Measurements from ENCODE around the gene PTPN4.
A peak's percentile ranks its signal among the peaks of the same experiment; 100 is the strongest.

The PTPN4 gene

DNA sequence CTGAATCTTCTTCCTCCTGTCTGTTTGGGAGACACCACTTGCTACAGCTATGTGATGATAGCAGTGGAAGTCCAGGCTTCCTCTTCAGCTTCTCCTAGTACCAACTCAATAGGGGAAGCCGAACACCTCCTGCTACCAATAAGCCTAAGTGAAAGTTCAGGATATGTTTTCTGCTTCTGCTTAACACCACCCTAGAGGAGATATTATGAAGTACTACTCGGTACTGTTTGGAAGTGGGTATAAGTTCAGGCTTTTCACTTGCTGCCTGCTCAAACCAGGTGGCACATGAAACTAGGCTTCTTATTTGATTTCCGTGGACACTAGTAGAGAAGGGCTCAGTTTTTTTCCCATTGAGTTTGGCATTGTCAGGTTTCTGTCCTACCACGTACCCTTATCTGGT is 99.8 kb downstream of the PTPN4 start:
- DNase-seq (ENCODE audit: low spot score), result no peak

DNA sequence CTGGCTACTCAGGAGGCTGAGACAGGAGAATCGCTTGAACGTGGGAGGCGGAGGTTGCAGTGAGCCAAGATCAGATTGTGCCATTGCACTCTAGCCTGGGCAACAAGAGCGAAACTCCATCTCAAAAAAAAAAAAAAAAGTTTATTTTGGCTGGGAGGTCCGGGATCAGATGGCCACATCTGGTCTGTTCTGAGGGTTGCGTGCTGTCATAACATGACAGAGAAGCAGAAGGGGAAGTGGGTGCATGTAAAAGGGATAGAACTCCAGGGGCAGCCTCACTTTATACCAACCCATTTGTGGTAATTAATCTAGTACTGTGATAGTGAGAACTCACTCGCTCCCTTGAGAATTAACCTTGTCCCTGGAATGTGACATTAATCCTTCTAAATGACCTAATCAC is 101.2 kb downstream of the PTPN4 start:
- no peak for DNase-seq (ENCODE audit: low spot score)

DNA sequence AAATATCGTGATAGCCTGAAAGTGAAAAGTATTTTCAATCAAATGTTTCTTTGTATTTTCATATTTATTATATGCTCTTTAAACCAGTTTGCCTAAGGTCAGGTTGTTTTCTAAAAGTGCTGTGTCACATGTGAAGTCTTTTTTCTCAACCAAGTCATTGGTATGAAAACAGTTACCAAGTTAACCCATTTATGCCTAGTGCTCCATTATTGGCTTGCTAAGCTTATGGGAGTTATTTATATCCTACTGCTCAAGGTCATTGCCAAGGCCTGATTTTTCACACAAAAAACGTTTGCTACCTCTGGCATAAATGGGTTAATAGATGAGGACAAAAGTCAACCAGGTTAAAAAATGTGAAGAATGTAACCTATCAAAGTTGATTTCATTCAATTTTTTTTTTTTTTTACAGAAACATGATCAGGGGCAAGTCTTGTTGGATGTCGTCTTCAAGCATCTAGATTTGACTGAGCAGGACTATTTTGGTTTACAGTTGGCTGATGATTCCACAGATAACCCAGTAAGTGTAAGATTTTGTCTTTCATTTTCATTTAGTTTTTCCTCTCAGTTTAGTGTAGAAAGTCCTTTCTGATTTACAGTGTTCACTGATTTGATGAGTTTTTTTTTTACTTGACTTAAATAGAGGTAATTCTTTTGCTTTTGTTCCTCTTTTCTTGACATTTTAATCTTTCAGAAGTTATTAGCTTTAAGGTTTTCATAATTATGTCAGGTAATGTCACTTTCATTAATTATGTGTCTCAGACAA is 102.6 kb downstream of the PTPN4 start:
- no peak for DNase-seq (ENCODE audit: low spot score)

DNA sequence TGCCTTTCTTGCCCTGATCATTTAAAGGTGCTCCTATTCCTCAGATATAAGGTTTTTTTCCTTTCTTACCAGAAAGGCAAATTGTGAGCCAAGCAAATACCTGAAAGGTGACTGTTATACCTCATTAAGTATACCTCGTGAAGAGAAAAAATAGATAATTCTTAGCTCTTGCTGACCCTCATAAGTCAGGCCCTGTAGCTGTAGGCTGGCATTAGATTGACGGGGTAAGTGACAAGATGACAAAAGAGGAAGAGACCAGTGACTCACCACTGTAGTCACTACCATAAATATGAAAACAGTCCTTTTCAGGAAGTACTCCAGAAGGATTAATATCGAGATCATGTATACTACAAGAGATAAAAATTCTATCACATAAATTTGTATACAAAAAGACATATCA is 104.6 kb downstream of the PTPN4 start:
- no peak for DNase-seq (ENCODE audit: low spot score)

DNA sequence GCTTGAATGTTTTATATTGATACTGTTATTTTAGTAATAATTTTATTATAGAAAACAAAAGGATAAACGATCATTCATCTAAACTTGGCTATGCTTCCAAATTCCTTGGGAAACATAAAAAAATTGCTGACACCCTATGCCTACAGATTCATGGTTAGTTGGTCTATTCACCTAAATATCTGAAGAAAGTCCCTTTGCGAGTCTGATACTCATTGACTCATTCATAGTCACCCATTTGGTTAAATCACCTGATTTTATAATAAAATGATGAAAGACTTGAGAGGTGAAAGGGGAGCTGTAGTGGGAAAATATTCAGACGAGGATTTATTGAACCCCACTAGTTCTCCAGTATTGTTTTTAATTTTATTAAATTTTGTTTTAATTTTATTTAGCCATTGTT is 112.0 kb downstream of the PTPN4 start:
- DNase-seq (ENCODE audit: low spot score), result no peak

DNA sequence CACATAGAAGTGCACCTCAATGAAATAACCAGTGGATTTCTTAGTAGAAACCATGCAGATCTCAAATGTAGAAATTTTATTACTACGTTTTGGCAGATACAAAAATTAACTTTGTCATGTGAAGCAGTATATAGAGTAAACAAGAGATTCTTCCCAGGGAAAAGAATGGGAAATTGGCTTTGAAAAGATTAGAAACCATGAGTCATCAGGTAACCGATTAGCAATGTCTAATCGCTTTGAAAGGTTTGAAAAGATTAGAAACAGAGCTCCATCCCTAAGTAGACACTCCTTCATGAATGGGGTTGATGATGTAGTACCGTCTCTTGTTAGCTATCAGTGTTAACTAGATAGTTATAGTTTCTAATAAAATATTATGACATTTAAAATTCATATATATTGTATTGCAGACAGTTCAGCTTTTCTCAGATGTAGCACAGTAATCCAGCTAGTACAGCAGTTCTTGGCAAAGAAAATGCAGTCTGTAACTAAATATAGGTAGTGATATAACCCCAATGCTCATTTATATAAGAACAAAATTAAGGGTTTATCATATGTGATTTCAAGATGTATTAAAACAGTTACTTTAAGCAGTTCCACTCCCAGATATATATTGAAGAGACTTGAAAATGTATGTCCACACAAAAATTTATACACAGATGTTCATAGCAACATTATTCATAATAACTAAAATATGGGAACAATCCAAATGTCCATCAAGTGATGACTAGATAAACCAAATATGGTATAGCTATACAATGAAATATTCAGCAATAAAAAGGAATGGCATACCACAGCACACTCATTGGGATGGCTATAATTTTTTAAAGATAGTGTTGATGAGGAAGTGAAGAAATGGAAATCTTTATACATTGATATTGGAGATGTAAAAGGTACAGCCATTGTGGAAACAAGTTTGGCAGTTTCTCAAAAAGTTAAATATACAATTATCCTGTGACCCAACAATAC is 113.9 kb downstream of the PTPN4 start:
- no peak for DNase-seq (ENCODE audit: low spot score)

DNA sequence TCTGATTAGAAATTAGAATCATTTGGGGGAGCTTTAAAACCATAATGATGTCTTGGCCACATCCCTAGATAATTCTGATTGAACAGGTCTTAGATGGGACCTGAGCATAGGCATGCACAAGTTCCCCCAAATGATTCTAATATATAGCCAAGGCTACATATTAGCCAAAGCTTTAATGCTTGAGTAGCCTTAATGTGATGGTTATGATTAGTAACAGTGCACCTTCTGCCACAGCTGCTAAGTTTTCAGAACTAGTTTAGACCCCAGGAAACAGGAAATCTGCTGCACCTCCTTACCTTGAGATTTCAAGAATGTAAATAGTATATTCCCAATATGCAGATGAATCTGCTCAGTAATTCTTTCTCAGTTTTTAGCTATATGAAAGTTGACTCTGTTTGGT is 119.8 kb downstream of the PTPN4 start:
- DNase-seq (ENCODE audit: low spot score), result no peak

DNA sequence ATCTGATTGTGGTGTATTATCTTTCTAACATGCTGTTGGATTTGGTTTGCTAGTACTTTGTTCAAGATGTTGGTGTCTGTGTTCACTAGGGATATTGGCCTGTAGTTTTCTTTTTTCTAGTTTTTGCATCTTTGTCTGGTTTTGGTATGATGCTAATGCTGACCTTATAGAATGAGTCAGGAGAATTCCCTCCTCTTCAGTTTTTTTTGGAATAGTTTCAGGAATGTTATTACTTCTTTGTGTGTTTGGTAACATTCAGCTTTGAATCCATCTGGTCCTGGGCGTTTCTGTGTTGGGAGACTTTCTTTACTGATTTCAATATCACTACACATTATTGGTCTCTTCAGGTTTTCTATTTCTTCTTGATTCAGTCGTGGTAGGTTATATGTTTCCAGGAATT is 129.0 kb downstream of the PTPN4 start:
- no peak for DNase-seq (ENCODE audit: low spot score)

DNA sequence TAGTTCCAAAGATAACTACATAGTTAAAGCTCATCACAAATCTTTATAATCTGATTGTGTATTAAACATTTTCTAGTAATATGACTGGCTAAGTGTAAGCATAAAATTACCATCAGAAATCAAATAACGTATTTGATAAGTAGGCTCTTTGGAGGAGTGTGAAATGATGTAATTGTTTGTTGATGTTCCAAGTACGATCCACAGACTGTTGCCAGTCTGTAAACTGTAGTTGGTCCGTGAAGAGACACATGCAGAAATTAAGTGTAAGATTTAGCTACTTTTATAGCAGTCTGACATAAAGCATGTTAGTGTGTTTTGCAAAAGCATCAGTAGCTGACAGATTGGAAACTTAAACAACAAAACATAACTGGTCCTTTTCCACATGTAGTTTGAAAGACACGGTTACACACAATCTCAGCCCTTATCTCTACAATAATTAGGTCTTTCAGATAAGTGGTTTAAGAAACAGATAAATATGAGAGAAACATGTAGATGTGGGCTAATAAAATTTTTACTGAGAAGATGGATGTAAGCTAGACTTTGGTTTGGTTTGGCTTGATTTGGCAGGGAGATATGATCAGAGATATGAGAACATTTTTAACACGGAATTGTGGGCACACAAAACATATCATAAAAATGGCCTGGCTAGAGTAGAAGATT is 138.1 kb downstream of the PTPN4 start:
- no peak for DNase-seq (ENCODE audit: low spot score)

DNA sequence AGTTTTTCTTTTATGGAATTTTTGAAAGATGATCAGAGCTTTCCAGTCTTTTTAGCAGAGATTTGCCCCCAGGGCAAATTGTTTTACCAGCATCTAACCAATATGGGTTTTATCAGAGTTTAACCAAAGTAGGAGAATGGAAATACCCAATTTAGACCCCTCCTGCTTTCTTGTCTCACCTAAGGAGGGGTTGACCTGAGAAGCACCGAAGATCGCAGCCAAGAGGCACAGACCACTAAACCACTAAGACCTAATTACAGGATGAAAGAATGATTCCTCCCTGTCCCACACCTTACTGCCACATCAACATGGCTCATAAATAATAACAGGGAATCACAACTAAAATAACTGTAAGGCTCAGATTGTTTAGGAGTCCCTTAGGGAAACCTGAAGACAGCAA is 141.3 kb downstream of the PTPN4 start:
- no peak for DNase-seq (ENCODE audit: low spot score)

DNA sequence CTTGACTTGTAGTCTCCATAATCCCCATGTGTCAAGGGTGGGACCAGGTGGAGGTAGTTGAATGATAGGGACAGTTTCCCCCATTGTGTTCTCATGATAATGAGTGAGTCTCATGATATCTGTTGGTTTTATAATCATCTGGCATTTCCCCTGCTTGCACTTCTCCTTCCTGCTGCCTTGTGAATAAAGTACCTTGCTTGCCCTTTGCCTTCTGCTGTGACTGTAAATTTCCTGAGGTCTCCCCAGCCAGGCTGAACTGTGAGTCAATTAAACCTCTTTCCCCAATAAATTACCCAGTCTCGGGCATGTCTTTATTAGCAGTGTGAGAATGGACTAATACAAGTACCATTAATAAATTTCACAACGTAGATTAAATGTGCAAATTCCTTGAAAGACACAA is 150.8 kb downstream of the PTPN4 start:
- DNase-seq (ENCODE audit: low spot score), result no peak

DNA sequence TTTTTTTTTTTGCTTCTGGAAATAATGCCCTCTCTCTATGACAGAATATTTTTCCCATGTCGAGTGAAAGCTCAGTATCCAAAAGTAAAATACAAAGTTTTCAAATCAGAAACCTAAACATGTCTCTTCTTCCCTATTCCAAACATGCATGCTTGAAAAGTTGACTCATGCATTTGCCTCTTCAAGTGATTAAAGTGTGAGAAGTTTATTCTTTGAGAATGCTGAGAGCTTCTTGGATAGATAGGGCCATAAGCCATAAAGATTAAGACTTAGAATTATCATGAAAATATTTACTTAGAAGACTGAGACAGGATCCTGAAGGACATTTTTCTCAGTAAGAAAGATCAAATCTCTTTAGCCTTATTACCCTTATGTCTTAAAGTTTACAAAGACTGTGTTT is 154.5 kb downstream of the PTPN4 start:
- DNase-seq (ENCODE audit: low spot score), result no peak

DNA sequence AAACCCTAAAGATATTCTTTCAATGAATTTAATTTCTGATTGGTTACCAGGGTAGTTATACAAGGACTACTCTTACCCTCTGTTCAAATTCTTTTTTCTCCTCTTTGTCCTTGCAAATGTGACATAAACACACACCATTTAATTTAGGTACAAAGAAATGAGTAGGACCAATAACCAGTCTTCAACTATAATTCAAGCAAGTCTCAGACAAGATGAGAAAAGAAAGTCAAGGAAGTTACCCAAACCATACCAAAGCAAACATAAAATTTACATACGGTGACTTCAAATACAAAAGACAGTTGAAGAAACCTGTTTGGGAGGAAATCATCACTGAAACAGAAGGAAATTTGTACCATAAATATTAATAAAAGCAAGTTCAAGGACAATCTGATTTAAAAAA is 162.1 kb downstream of the PTPN4 start:
- DNase-seq (ENCODE audit: low spot score), result no peak

DNA sequence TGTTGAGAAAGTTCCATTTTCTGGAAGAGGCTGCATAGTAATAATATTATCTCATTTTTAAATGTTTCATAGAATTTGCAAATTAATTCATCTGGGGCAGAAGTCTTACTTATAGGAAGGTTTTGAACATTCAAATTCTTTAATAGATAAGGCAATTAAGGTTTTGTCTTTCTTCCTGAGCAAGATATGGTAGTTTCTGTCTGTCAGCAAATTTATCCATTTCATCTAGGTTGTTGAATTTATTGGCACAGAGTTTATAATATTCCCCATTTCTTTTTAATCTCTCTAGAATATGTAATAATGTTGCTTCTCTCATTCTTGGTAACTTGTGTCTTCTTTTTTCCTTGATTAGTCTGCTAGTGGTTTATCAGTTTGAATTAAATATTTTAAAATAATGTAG is 163.0 kb downstream of the PTPN4 start:
- no peak for DNase-seq (ENCODE audit: low spot score)

DNA sequence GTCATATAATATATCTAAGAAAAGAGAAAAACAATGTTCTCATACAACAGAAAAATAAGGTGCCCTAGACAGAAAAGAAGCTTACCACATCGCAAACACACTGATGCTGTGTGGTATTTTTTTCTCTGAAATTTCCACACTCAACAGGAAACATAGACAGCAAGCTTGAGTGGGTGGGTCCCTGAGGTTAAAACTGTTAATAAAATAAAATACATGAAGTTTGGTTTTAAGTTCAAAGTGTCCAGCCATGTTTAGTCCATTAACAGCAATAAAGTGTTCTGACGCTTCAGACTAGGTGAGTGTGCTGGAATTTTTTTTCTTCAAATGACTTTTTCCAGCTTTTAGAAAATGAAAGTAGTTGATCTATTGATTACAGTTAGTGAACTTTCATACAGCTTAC is 169.8 kb downstream of the PTPN4 start:
- DNase-seq (ENCODE audit: low spot score), result no peak

DNA sequence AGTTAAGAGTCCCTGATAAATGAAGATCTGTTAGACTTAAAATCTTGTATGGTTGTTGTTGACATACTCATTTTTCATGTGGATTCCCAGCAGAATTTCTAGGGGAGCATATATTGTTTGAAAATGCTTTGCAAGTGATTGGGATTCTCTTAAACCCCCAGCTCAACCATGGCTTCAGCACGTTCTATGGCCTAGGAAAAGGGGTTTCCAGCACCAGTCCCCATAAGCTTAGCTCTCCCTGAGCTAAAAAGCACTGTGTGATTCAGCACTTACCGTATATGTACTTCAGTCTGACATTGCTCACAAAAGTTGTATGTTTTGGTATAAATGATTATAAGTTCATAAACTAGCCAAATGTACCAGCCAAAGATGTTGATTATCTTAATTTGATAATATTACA is 173.1 kb downstream of the PTPN4 start:
- DNase-seq (ENCODE audit: low spot score), result no peak

DNA sequence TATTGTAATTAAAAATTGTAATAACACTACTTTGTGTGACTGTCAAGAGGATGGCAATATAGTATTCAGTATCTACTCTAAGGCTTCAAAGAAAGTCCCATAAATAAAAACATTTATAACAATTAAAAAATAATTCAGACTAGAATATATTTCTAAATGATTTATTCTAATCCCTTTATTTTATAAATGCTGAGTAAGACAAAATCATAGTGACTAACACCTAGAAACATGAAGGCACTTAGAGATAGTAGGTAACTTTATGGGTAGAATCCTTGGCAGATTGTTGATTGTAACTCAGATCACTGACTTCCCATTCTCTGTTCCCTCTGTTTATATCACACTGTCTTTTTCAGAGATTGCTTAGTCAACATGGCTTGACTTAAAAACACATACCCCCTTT is 174.6 kb downstream of the PTPN4 start:
- DNase-seq (ENCODE audit: low spot score), result no peak

DNA sequence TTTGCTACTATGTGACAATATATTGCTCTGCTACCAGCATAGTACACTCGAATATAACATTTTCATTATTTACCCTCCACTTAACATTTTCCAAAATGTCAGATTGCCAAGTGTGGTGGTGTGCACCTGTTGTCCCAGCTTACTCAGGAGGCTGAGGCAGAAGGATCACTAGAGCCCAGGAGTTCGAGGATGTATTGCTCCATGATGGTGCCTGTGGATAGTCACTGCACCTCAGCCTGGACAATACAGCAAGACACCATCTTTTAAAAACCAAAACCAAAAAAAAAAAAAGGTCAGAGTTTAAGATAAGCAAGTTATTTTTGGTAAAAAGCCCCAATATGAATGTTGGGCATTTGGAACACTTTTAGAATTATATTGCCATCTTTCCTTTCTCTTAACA is 178.0 kb downstream of the PTPN4 start:
- DNase-seq (ENCODE audit: low spot score), result no peak

DNA sequence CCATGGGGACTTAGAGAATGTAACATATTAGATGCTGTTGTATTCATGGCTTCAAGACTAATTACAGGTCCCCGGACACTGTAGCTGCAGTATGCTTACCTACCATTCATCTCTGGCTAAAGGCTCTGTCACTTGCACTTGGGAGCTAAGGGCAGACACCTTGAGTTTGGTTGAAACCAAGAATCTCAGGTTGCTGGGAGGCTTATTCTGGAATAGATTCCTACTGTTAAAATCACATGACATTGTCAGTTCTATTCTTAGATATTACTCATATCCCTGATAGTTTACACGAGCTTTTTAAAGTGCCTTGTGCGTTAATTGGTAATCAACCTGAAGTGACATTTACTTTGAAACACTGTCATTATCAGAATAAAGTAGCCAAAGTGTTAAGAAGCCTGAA is 180.2 kb downstream of the PTPN4 start:
- DNase-seq (ENCODE audit: low spot score), result no peak

DNA sequence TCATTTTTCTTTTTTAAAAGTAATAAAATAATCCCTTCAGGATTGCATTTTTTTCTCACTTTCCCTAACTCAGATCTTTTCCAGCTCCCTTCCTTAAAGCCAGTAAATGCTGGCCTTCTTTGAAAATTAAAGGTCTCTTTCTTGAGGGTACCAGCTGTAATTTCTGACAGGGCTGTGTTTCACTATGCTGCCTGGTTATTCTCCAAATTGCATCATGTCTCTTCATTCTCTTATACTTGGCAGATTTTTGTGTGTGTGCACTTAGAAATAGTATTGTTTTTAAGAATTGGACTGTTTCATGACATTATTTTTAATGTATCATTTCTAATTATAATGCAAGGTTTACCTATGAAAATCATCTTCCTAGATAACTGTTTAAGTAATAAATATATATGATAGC is 181.1 kb downstream of the PTPN4 start:
- no peak for DNase-seq (ENCODE audit: low spot score)

DNA sequence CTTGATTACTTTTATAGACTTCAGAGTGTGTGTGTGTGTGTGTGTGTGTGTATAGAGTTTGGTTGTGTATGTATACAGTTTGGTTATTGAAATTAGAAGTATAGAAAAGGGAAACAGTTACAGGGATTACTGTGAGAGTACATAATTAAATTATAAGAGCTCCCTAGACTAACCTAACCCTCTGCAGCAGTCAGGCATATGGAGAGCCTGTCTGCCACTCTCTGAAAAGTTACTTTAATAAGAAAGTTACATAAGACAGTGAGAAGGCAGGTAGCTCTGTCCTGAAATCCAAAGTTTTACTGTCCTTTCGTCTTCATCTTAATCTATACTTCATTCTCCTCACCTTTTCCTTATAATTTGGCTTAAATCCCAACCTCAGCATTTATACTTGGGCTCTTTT is 181.7 kb downstream of the PTPN4 start:
- no peak for DNase-seq (ENCODE audit: low spot score)

DNA sequence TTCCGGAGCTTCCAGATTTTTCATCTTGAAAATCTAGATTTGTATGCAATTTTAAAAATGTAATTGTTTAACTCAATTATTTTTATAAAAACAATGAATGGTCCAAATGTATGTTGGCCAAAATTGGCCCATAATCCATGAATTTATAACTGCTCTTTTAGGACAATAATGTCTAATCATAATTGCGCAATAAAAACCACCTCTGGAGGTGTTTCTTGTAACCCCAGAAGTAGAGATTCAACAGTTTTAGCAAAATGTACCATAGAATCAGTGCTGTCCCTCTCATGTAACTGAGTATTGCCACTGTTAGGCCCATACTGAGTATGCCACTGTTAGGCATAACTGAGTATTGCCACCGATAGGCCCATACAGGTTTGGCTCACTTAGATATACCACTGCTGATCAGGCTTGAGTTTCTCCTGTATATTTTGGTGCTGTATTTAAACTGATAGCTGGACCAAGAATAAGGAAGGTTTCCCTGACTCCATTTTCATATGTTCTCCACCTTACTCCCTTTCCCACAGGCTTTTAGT is 182.3 kb downstream of the PTPN4 start:
- DNase-seq (ENCODE audit: low spot score), result no peak

DNA sequence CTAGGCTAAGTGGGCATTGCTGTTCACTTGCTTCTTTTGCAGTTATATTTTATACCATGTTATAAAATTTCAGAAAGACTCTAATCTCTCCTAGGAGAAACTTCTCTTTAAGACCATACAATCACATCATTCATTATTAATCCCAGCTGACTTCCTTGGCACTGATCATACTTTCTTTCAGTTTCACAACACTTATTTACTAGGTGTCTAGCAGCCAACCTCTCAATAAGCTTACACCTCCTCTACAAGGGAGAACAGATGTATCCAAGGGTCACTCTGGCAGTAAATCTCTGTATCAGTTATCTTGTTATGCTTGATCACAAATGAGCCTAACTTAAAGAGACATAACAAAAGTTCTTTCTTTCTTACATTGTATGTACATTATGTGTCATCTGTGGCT is 183.3 kb downstream of the PTPN4 start:
- DNase-seq (ENCODE audit: low spot score), result peak; percentile 4
